GM21381 (cell line): ENCODE results near the gene ADCY2.

Experiments
- ATAC-seq: cut with Tn5 transposase; IDR thresholded peaks from one replicate; pipeline ENCODE4 v1.9.1; 2021; ENCODE audit warnings: mild to moderate bottlenecking, moderate library complexity; ENCODE audit not compliant: unreplicated experiment

The ADCY2 gene

GRCh38 chr5:7437836-7438235 lies 41.9 kb downstream of the ADCY2 start:
- no peak for ATAC-seq

DNA sequence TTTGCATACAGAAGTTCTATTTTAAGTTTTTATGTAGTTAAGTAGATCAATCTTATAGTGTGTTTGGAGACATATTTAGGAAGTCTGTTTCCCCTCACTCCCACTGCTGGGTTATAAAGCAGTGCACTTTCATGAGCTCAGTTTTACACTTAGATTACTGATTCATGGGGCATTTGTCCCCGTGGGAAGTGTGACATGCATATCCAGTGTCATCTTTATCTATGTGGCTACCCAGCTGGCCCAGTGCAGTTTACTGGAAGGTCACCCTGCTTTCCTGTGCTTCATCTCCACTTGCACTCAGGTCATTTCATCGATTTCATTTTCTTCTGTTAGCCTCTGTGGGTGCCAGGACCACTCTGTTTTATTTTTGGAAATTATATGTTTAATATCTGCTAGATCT lies 49.1 kb downstream of the ADCY2 start:
- no peak for ATAC-seq

DNA sequence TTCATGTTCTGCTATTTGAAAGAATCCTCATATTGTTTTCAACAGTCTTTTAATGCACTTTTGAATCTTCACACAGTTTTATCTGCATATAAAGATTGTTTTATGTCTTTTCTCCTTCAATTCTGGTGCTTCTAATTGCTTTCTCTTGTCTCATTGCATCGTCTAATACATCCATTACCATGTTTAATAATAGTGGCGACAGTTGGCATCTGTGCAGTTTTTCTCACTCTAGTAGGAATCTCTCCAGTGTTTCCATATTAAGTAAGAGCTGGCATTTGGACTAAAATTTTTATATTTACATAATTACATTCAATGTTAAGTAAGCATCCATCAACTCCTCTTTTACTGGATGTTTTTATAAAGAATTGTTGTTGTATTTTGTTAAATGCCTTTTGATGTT lies 49.9 kb downstream of the ADCY2 start:
- no peak for ATAC-seq

DNA sequence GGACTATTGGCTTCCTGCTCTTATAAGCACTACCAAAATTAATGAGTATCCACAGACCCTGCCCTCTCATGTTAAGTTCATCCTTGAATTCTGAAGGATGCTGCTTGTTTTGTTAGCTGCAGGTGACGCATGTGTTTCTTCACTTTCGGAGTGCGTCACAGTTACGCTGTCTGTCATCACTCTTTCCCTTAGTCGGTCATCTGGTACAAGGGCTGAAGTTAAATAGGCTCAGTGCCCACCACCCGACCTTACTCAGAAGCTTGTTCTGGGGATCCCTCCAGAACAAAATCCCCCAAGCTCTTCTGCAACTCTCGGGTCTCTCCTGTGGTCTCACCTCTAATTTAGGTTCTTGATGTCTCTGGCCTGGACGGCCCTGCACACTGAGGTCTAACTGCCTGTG lies 51.0 kb downstream of the ADCY2 start:
- no peak for ATAC-seq

GRCh38 chr5:7453947-7454346 lies 58.0 kb downstream of the ADCY2 start:
- no peak for ATAC-seq

GRCh38 chr5:7456206-7456605 lies 60.3 kb downstream of the ADCY2 start:
- no peak for ATAC-seq

DNA sequence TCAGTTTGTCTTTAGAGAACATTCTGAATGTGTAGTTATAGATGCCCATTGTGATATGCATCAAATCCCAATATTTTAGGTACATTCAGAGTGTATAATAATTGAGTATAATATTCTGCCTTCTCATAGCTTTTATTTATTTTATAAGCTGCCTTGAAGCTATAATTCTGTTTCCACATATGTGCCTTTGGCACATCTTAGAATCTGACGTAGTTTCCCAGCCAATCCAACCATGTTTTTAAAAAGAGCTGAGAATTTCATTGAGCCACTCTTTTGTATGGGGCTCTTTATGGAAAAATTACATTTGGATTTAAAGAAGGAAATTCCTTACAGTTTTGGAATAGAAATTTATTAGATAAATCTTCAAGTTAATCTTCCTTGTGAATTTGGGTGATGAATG lies 65.4 kb downstream of the ADCY2 start:
- no peak for ATAC-seq

- ATAC-seq = no peak
Measured at GRCh38 chr5:7462758-7463157, 66.8 kb downstream of the ADCY2 start.

DNA sequence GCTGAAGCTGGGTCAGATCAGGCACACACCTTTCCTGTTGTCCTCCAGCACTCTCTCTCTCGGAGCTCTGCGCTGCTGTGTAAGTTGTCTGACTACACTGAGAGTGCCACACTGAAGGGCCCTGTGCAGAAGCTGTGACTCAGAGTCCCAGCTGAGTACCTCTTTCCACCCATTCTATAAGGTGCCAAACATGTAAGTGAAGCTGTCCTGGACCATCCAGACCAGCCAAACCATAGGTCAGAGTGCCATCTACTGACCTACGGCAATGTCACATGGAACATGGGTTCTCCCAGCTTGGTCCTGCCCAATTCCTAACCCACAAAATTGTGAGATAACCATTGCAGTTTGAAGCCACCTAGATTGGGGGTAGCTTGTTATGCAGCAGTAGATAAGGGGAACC lies 68.2 kb downstream of the ADCY2 start:
- ATAC-seq = no peak

GRCh38 chr5:7467179-7467578 lies 71.2 kb downstream of the ADCY2 start:
- ATAC-seq = no peak

GRCh38 chr5:7468742-7469141 lies 72.8 kb downstream of the ADCY2 start:
- ATAC-seq = no peak

- no peak for ATAC-seq
Measured at GRCh38 chr5:7471710-7472109, 75.8 kb downstream of the ADCY2 start.

DNA sequence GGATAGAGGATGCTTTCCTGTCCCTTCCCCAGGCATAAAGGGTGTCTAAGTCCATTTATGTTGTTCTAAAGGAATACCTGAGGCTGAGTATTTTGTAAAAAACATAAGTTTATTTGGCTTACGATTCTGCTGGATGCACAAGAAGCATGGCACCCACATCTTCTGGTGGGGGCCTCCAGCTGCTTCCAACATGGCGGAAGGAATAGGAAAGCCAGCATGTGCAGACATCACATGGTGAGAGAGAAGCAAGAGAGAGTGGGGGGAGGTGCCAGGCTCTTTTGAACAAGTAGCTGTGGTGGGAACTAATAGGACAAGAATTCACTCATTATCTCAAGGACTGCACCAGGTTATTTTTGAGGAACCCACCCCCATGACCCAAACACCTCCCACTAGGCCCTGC lies 77.2 kb downstream of the ADCY2 start:
- no peak for ATAC-seq

GRCh38 chr5:7473668-7474215 lies 77.8 kb downstream of the ADCY2 start:
- ATAC-seq = no peak

GRCh38 chr5:7474821-7475403 lies 79.0 kb downstream of the ADCY2 start:
- no peak for ATAC-seq

DNA sequence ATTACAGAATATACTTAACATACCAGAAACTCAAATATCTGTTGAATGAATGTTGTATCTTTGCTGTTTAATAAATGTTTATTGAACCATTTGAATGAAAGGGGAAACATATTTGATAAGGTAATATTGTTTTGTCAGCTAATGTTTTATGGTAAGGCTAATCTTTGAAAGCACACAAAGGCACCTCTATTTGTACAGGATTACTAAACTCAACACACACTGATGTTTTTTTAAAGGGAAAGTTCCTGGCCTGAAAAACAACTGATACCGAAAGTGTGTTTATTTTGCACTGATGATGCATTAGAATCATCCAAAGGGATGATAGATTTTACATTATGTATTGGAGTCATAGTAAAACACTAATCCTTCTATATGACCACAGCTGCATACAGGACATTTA lies 82.5 kb downstream of the ADCY2 start:
- no peak for ATAC-seq

DNA sequence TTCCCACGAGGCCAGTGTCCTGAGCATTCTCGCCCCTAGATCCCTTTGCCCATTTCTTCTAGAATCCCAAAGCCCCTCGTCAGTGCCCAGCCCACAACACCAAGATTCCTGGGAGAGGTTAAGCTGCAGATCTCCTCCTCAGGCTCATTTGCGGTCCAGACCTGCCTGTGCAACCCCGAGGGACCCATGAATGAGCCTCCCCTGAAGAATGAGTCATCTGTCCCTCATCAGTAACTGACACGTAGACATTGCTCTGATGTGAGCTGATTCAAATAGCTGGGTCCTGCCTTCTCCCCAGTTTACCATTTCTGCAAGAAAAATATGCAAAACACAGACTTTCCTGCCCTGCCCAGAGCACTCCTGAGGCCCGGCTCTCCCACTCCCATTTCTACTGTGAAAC lies 92.8 kb downstream of the ADCY2 start:
- no peak for ATAC-seq

- ATAC-seq = no peak
Measured at GRCh38 chr5:7492371-7492770, 96.4 kb downstream of the ADCY2 start.

DNA sequence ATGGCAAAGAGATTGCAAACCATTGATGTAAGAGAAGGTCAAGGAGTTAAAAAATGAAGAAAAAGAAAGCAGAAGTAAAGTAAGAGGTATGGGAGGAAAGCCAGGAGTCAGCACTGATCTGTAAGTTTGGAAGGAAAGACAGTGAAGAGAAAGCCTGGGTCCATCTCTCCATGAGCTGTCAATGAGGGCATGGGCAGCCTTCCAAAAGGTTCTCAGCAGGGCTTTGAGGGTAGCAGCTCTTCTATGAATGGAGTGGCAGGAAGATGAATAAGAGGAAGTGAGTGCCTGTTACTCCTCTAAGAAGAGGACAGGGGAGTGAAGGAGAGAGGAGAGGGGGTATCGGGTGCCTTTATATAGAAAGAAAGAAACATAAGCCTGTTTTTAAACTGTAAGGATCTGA lies 97.1 kb downstream of the ADCY2 start:
- ATAC-seq = no peak

GRCh38 chr5:7493622-7494021 lies 97.7 kb downstream of the ADCY2 start:
- no peak for ATAC-seq

GRCh38 chr5:7494481-7495130 lies 98.7 kb downstream of the ADCY2 start:
- ATAC-seq = no peak

DNA sequence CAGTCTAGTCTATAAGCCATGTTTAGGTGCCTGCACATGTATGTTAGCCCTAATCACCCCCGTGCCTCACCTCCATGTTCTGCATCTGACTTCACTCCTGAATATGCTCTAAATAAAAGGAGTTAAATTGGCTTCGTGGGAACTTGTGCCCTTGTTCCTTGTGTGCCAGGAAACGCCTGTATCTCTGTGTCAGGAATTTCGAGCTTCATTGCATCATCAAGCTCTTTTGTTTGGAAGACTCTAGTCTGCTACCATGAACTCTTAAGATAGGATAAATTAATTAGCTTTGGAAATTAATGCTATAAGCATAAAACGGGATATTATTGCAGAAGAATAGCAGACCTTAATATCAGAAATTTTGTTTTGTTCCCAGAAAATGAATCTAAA lies 99.2 kb downstream of the ADCY2 start:
- ATAC-seq = no peak

DNA sequence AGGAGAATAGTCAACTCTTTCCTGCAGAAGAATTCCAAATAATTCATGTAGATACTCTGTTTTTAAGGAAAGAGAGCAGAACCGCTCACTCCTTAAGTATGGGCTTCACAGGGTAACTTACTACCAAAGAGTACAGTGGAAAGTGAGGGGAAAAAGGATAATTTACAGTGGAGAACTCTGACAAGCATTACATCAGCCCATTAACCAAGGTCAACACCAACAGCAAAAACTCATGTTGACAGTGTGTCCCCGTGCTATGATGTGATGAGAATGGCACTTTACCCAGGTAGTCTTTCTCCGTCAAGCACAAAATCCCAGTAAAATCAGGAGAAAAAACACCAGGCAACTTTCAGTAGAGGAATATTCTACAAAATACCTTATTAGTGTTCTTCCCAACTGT lies 104.3 kb downstream of the ADCY2 start:
- ATAC-seq = no peak
